IMR-90 (cell line): Measurements from ENCODE around the gene KBTBD8.

Experiments
- BHLHE40 ChIP-seq: fragments of 150-350 bp; IDR thresholded peaks from 2 replicates; pipeline ENCODE4 v1.6.1; 2016; ENCODE audit warnings: mild to moderate bottlenecking, low read depth, low read length
- CEBPB ChIP-seq: IDR thresholded peaks from 2 replicates; pipeline ENCODE4 v1.6.1; 2012; ENCODE audit warnings: low read depth, low read length, improper control_type of control experiment
- CTCF ChIP-seq: conservative IDR thresholded peaks from 2 replicates; pipeline ENCODE4 v1.5.1; 2012; ENCODE audit warnings: mild to moderate bottlenecking, low read depth, low read length, improper control_type of control experiment
- ELK1 ChIP-seq: fragments of 150-350 bp; IDR thresholded peaks from 2 replicates; pipeline ENCODE4 v1.6.1; 2016; ENCODE audit warnings: low read depth, mild to moderate bottlenecking, low read length, moderate library complexity, borderline replicate concordance
- MAFK ChIP-seq: IDR thresholded peaks from 2 replicates; pipeline ENCODE4 v1.6.1; 2012; ENCODE audit warnings: low read depth, low read length, improper control_type of control experiment
- MAZ ChIP-seq: IDR thresholded peaks from 2 replicates; pipeline ENCODE4 v1.6.1; 2012; ENCODE audit warnings: low read depth, mild to moderate bottlenecking, low read length, improper control_type of control experiment, moderate library complexity, borderline replicate concordance
- MXI1 ChIP-seq: IDR thresholded peaks from 2 replicates; pipeline ENCODE4 v1.6.1; 2012; ENCODE audit warnings: low read depth, mild to moderate bottlenecking, low read length, moderate library complexity, borderline replicate concordance
- POLR2A ChIP-seq: IDR thresholded peaks from 2 replicates; pipeline ENCODE4 v1.6.1; 2012; ENCODE audit warnings: mild to moderate bottlenecking, low read depth, low read length
- RCOR1 ChIP-seq: IDR thresholded peaks from 2 replicates; pipeline ENCODE4 v1.6.1; 2012; ENCODE audit warnings: mild to moderate bottlenecking, low read length, improper control_type of control experiment; ENCODE audit not compliant: insufficient replicate concordance

- TF ChIP-seq CTCF (no peak), MXI1 (no peak), POLR2A (no peak), BHLHE40 (no peak), MAFK (no peak), MAZ (no peak), RCOR1 (no peak), CEBPB (no peak), ELK1 (no peak)
These were observed 48.2 kb upstream of the KBTBD8 start for GRCh38 chr3:66949898-66950297.
